Activated CD4-positive, CD25-positive, alpha-beta regulatory T cell (primary cell): ENCODE measurements around the gene RBMS1.
A peak's percentile ranks its signal among the peaks of the same experiment; 100 is the strongest.

Experiments used
- DNase-seq, 4 experiments: peaks; one replicate each; lab custom pipeline; 2025; lab: John Stamatoyannopoulos, UW

Gene RBMS1

GRCh38 chr2:160277151-160277550 is 216.5 kb downstream of the RBMS1 start:
- DNase-seq: no peak

- no peak for DNase-seq
These were observed 218.0 kb downstream of the RBMS1 start for GRCh38 chr2:160275656-160276055.

- DNase-seq: no peak
These were observed 222.2 kb downstream of the RBMS1 start for GRCh38 chr2:160271171-160272086.

GRCh38 chr2:160270571-160271113 is 223.0 kb downstream of the RBMS1 start:
- DNase-seq: no peak

GRCh38 chr2:160269803-160270570 is 223.6 kb downstream of the RBMS1 start:
- peak; percentile 32 to 46 (median 35) for DNase-seq

- DNase-seq: no peak
These were observed 224.2 kb downstream of the RBMS1 start for GRCh38 chr2:160269365-160269764.

- no peak for DNase-seq
These were observed 225.3 kb downstream of the RBMS1 start for GRCh38 chr2:160268151-160268781.

GRCh38 chr2:160267692-160268091 is 225.9 kb downstream of the RBMS1 start:
- DNase-seq: no peak

- no peak for DNase-seq
These were observed 226.6 kb downstream of the RBMS1 start for GRCh38 chr2:160267022-160267421.

GRCh38 chr2:160266037-160266551 is 227.5 kb downstream of the RBMS1 start:
- DNase-seq: no peak

- DNase-seq: no peak
These were observed 229.3 kb downstream of the RBMS1 start for GRCh38 chr2:160264308-160264707.

GRCh38 chr2:160261732-160262131 is 231.9 kb downstream of the RBMS1 start:
- DNase-seq: no peak

GRCh38 chr2:160258492-160258805 is 235.2 kb downstream of the RBMS1 start:
- DNase-seq: no peak

GRCh38 chr2:160257743-160258491 is 235.7 kb downstream of the RBMS1 start:
- DNase-seq: no peak

- no peak for DNase-seq
These were observed 236.4 kb downstream of the RBMS1 start for GRCh38 chr2:160257041-160257742.

GRCh38 chr2:160256507-160256906 is 237.1 kb downstream of the RBMS1 start:
- DNase-seq: no peak

- DNase-seq: no peak
These were observed 238.2 kb downstream of the RBMS1 start for GRCh38 chr2:160255408-160255807.

- no peak for DNase-seq
These were observed 239.3 kb downstream of the RBMS1 start for GRCh38 chr2:160254189-160254762.

- no peak for DNase-seq
These were observed 240.0 kb downstream of the RBMS1 start for GRCh38 chr2:160253440-160254188.

GRCh38 chr2:160252900-160253299 is 240.7 kb downstream of the RBMS1 start:
- no peak for DNase-seq
